CD4-positive, alpha-beta T cell treated with Interleukin-6 at 100 ng/mL for 8 hours (primary cell): ENCODE data around the gene LACTBL1.

Source experiments
- DNase-seq: peaks from one replicate; pipeline ENCODE4 v3.0.0-alpha.2; 2020; ENCODE audit warnings: mixed read lengths, low spot score

LACTBL1 gene

DNA sequence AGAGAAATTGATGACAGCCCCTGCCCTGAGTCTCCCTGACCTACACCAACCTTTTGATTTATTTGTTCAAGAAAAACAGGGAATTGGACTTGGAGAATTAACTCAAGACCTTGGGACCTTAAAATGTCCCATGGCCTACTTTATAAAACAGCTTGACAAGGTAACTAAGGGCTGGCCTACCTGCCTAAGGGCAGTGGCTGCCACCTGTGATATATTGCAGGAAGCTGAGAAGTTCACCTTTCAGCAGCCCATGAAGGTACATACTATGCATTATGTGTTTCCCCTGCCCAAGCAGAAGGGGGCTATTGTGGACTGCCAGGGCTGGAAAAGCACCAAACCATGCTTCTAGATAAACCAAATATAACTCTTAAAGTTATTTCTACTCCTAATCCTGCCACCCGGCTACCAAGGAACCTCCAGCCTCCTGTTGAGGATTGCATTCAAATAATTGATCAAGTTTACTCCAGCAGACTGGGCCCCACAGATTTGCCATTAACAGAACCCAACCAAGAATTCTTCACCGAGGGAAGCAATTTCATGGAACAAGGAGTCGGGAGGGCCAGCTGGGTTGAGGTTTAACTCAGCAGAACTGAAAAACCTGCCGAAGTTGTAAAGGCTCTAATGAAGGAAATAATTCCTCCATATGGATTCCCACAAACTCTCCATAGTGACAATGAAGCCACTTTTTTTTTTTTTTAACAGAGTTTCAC lies 28.2 kb downstream of the LACTBL1 start:
- DNase-seq = no peak

DNA sequence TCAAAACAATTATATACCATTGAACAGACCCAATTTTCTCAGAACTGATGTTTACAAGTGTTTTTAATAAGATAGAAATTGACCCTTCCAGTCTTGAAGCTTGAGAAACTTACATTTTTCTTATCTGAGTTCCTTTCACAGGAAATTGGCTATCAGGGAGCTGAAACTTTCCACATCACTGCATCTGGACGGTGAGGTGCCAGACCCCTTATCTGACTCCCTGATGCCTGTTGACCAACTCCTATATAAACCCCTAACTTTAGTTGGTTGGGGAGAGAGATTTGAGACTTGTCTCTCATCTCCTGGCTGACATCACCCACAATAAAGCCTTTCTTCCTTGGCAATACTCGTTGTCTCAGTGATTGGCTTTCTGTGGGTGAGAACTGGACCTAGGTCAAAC lies 31.4 kb downstream of the LACTBL1 start:
- DNase-seq = no peak

- no peak for DNase-seq
These were observed 36.0 kb downstream of the LACTBL1 start for GRCh38 chr1:22936681-22937080.

- DNase-seq = no peak
These were observed 37.2 kb downstream of the LACTBL1 start for GRCh38 chr1:22935433-22935832.

DNA sequence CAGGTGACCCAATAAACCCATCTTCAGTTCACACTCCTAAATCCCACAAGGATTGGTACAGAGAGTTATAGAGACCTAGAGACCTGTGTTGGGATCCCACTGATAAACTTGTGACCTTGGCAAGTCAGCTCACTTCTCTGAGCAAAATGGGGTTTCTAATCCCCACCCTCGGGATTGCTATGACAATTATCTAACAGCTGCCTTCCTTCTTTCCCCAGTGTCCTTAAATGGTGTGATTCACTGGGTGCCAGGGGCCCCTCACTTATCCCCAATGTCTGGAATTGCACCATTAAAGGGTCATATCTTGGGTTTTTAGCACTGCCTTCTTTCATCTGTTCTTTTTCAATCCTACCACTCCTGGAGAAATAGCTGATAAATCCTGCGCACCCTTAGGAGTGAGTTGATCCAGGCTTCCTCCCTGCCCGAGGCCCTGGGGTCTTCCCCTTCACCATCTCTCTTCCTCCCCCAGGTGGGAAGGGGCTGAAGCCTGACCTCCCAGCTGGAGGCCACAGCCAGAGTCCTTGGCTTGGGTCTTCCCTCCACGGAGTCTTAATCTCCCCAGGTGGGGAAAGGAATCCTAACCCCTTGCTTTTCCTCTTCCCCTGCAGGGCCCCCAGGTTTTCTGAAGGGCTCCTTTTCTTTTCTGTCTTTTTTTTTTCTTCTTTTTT lies 39.7 kb downstream of the LACTBL1 start:
- no peak for DNase-seq

GRCh38 chr1:22930240-22930912 lies 42.3 kb downstream of the LACTBL1 start:
- no peak for DNase-seq

DNA sequence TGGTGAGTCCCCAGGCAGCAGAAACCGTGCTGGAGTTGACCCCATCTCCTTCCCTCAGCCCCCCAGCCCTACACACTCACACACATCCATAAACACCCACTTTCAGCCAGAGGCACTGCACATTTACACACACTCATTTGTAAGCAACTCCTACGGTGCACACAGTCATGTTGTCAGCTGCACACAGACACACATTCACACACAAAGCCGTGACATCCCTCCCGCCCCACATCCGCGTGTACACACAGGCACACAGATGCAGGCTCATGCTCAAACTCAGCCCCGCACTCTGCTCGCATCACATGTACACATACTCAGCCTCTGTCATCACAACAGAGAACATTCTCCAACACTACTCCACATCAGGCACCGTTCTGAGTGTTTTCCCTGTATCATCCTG lies 47.6 kb downstream of the LACTBL1 start:
- no peak for DNase-seq

DNA sequence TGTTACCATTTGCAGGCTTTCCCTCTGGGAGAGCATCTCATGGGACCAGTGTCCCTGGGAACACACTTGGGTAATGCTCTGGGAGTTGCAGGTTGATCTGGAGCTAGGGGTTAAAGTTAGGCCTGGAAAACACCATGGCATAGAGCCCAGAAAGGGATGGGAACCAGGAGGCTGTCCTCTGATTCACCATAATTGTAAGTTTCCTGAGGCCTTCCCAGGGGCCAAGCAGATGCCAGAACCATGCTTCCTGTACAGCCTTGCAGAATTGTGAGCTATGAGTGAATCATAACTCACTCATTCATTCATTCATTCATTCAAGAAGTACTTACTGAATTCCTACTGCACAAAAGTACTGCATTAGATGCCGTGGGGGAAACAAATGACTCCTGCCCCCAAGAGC lies 50.0 kb downstream of the LACTBL1 start:
- no peak for DNase-seq

DNA sequence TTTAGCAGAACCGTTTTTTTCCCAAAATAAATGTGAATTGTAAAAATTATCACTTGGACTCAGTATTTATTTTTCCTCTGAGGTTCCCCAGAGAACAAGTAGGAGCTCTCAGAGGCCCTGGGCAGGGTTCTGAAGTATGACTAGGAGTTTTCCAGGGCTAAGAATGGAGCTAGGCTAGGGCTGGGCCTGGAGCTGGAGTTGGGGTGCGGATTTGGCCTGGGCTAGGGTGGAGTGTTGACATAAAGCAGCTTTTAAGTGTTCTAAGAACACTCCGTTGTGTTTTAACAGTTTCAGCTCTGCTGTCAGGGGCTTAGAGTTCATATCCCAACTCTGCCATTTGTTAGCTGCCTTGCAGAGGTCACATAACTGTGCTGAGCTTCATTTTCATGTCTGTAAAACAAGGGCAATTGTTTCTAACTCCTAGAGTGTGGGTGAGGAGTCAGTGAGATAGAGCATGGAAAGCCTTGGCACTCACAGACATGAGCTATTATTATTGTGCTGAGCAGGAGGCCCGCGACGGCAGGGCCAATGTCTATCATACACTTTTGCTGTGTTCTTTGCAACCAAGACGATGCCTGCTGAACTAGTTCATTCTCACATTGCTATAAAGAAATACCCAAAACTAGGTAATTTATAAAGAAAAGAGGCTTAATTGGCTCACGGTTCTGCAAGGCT lies 51.1 kb downstream of the LACTBL1 start:
- DNase-seq = no peak

DNA sequence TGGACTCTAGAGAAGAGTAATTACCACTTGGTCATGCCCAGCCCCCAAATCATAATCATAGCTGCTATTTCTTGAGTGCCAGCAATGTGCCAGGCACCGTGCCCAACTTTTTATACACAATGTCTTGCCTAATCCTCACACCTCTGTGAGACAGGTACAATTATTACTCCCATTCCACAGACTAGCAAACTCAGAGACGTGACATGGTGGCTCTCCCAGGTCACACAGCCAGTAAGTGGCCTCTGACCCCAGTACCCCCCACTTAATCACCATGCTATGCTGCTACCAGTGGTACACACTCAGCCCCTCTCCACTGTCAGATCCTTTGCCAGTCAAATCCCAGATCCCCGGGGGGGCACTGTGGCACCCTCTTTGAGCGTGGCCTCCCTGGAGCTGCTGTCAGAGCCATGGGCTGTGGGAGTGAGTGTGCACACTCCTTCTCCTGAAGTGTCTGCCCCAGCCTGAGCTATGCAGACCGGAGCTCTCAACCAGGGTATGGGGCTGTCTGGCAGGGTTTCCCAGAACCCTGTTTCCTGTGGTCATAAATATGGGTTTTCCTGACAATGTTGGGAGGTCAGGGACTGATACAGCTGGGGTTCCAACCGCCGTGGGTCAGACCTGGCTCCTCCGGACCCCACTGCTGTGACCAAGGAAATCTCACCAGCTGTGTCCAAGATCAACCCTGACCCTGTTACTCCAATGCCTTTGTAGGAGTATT lies 51.8 kb downstream of the LACTBL1 start:
- DNase-seq = no peak

GRCh38 chr1:22920026-22920733 lies 52.5 kb downstream of the LACTBL1 start:
- no peak for DNase-seq

DNA sequence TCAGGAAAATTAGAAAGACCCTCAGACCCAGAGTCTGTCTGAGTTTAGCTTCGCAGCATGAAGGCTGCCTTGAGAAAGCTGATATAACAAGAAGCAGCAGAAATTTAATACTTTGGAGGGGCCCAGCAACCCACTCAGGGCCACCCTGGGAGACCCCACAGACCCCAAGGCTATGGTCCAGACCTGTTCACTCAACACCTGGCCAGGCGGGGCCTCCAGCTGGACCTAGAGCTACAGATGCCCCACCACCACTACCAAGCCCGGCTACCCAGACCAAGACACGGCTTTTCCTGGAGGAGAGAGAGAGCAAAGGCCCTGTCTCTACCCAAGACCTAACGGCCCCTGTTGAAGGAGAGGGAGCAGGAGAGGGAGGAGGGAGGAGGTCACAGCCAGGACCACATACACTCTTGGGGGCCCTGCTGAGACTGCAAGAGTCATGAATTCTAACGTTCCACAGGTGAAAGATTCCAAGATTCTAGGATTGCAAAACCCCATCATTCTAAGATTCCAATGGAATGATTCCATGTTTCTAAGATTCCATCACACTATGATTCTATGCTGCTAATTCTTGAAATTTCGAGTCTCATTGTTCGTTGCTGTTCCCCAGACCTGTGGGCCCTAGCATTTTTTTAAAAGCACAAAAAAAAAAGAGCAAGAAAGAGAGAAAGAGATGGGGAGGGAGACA lies 53.2 kb downstream of the LACTBL1 start:
- DNase-seq = no peak

DNA sequence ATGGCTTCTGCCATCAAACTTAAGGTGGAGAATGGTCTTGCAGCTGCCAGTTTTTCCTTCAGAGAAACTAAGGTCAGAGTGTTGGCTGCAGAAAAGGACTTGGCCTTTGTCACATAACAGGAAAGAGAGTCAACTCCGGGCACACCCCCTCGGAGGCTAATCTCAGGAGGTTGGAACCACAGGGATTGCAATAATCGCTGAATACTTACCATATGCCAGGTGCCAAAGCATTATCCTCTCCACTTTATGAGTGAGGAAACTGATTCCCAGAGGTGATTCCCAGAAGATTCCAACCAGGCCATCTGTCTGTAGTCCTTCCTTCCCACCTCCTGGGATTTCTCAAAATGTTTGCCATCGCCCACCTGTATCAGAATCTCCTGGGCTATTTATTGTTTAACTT lies 54.0 kb downstream of the LACTBL1 start:
- DNase-seq = no peak

DNA sequence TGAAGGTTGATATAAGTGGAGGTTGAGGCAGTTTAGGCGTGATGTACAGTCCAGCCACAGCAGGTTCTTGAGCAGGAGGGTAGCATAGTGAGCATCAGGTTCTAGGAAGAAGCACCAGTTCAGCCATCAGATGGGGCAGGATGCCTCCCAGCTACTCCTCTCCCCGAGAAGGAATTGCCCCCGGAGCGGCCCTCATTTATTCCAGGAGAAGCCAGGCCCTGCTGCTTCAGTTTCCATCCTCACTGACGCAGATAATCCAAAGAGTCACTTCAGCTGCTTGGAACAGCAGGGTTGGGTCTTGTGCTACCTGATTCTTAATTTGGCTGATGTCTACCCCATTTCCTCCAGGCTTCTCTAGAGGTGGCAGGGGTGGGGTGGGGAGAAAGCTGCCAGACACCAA lies 54.7 kb downstream of the LACTBL1 start:
- no peak for DNase-seq

GRCh38 chr1:22916471-22916820 lies 56.2 kb downstream of the LACTBL1 start:
- no peak for DNase-seq

DNA sequence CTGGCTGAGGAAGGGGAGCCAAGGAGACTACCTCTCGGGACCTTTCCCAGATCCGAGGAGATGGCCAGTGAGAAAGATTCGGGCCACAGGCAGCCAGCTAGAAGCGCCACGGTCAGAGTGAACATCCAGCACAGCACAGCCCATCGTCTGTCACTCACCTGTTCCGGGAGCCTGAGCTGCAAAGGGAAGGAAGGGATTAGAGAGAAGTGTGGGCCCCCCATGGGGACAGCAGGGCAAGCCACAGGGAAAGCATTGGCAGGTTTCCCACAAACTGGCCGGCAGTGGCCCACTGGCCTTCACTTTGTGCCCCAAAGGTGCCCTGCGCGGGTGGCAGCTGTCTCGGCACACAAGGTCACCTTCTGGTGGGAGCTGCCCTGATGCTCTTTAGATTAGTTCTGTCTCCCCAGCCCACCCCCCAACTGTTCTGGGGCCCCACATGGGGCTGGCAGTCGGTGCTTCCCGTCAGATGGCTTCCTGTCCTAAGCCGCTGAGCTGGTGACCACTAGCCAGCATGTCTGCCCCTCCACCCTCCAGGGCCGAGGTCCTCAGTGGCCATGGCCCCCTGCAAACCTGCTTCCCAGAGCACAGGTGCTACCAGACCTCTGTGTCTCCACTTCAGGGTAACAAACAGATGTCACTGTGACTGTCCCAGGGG lies 56.7 kb downstream of the LACTBL1 start:
- no peak for DNase-seq

DNA sequence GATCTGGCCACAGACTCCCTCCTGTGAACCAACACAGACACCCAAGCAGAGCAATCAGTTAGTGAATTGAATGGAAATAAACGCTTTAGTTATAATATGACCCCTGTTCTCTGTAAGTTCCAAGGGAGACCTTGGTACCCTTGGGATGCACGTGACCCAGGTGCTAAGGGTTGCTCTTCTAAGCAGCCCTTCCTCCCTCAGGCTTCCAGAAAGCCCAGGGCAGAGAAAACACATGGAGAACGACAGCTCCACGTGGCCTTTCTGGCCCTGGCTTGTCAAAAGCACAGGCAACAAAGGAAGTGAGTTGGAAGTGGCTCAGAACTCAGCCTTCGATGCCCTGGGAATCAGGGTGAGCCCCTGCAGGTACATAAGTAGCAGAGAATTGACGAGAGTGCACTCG lies 57.4 kb downstream of the LACTBL1 start:
- no peak for DNase-seq

DNA sequence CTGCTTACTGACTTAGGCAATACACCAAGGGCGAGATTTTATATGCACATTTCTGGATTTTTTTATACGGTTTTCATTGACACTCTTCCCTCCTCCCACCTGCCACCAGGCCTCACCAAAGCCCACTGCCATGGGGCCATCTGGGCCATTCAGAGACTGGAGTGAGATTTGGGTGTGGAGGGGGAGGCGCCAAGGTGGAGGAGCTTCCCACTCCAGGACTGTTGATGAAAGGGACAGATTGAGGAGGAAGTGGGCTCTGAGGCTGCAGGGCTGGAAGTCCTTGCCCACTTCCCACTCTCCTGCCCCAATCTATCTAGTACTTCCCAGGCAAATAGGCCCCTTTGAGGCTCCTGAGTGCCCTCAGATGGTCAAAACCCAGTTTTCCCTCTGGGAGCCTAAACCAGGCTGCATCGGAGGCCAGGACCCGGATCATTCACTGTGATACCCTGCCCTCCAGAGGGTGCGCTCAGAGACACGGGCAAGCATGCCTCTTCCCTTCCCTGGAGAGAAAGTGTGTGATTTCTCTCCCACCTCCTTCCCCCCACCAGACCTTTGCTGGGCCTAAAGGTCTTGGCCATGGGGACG lies 57.9 kb downstream of the LACTBL1 start:
- DNase-seq = no peak

DNA sequence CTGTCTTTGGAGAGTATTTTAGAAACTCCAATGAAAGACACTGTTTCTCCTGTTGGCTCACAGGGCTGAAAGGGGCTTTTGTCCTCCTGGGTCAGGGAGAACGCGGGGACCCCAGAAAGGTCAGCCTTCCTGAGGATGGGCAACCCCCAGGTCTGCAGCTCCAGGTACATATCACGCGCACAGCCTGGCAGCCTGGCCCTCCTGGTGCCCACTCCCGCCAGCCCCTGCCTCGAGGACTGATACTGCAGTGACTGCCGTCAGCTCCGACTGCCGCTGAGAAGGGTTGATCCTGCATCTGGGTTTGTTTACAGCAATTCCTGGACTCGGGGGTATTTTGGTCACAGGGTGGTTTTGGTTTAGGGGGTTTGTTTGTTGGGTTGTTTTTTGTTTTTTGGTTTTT lies 58.5 kb downstream of the LACTBL1 start:
- DNase-seq = no peak
